Stomach (tissue), 9 donors: ENCODE data around the gene CCDC110. TPM values are rescaled to one million over a fixed set of nuclear protein-coding genes. Genes with fewer than 3 reads are reported as not detected.

Experiments used
- DNase-seq, 2 donors: peaks; one replicate each; pipeline versions ENCODE4 v3.0.0 to v3.0.0-alpha.2; 2013 to 2019
- H3K27ac ChIP-seq, 5 donors: fragments of 200-600 bp in 4 of 5; sonication (generic) in 4 of 5; one replicate each; pipeline ENCODE4 v1.5.1; 2013 to 2019; ENCODE audit warnings: mild to moderate bottlenecking in 1 of 5, moderate library complexity in 1 of 5
- H3K27me3 ChIP-seq, 3 donors: fragments of 200-600 bp; sonication (generic); one replicate each; pipeline ENCODE4 v1.5.1; 2017 to 2019; ENCODE audit warnings: mixed run types in 1 of 3
- H3K36me3 ChIP-seq, 4 donors: fragments of 200-600 bp; sonication (generic); 1 replicate in 3 of 4; 2 replicates in 1 of 4; pipeline ENCODE4 v1.5.1; 2016 to 2019
- H3K4me1 ChIP-seq, 4 donors: fragments of 200-600 bp; sonication (generic); one replicate each; pipeline ENCODE4 v1.5.1; 2016 to 2019
- H3K4me3 ChIP-seq, 4 donors: fragments of 200-600 bp; sonication (generic) in 3 of 4; one replicate each; pipeline ENCODE4 v1.5.1; 2016 to 2019; ENCODE audit warnings: mild to moderate bottlenecking in 1 of 4
- H3K9me3 ChIP-seq, 4 donors: fragments of 200-600 bp; sonication (generic); one replicate each; pipeline ENCODE4 v1.5.1; 2016 to 2019
- CTCF ChIP-seq, 7 experiments: fragments of 450-650 bp in 4 of 7; fragments of 200-600 bp in 3 of 7; sonication (generic) in 3 of 7; IDR thresholded peaks; one replicate each; pipeline ENCODE4 v1.5.1; 2016 to 2019; ENCODE audit warnings: antibody characterized with exemption in 7 of 7, control low read depth in 2 of 7, mild to moderate bottlenecking in 1 of 7
- EP300 ChIP-seq: sonication (generic); formaldehyde crosslinking; IDR thresholded peaks from one replicate; pipeline ENCODE4 v1.6.1; 2017; ENCODE audit warnings: antibody characterized with exemption
- POLR2A ChIP-seq, 4 donors: fragments of 450-650 bp; IDR thresholded peaks; one replicate each; pipeline ENCODE4 v1.6.1; 2016; ENCODE audit warnings: antibody characterized with exemption in 4 of 4, control low read depth in 2 of 4, mild to moderate bottlenecking in 1 of 4, moderate library complexity in 1 of 4
- POLR2AphosphoS5 ChIP-seq, 3 donors: sonication (generic); formaldehyde crosslinking; IDR thresholded peaks; one replicate each; pipeline ENCODE4 v1.6.1; 2016; ENCODE audit warnings: antibody characterized with exemption in 3 of 3
- WGBS, 5 donors: extraction: QIAGEN DNeasy Blood & Tissue Kit in 3 of 5; methylation state at CpG; one replicate each; pipeline versions ENCODE4 v1.1.5 to v1.1.7; 2013 to 2018; 5-methylcytosine and 5-hydroxymethylcytosine counted together
- intact Hi-C: fragments of 100-400 bp; cut with DNase I; formaldehyde crosslinking; loops from one replicate; pipeline ENCODE4 v1.15.1; 2023; ENCODE audit warnings: low total_unique reads
- polyA plus RNA-seq, 3 donors: library from polyadenylated mRNA; stranded (reverse); fragments of 200-250 nt; gene quantifications; one replicate each; pipeline ENCODE4 v1.2.3, GENCODE V29; 2013
- small RNA-seq, 4 donors: library from RNA; depleted of rRNA; stranded (forward); fragments of <200 nt; gene quantifications; one replicate each; pipeline ENCODE3, GENCODE V24; 2016
- total RNA-seq, 5 donors: library from RNA; depleted of rRNA; stranded (reverse); fragments of >200 nt; gene quantifications; one replicate each; pipeline versions ENCODE4 v1.1.0 to v1.2.3, GENCODE V29; 2014 to 2016
- donor health status: healthy with polysubstance abuse.
- donor health status: Bipolar disorder and iron deficiency.
- donor health status: healthy.

The CCDC110 gene
- total and polyA plus RNA-seq, 8 donors, result 0.92 to 9.4 (median 4.0) TPM

GRCh38 chr4:185395238-185395955 lies 76.1 kb downstream of the CCDC110 start, which contains the start of gene LRP2BP:
Gene LRP2BP (minus strand): TSS chr4:185395924. CDS start chr4:185378186, 17,738 bp downstream.
- WGBS, 5 donors, result 2 to 8% (median 5%) methylated on average over 12 of the region's 12 CpGs
- Histone ChIP-seq H3K27ac (peak within 1 kb of the TSS; percentile 99), H3K27me3 (no peaks in the 10 kb centered on the region), H3K36me3 (peaks cover 0 to 17% (median 14%) of the 10 kb centered on the region in 4 donors), H3K4me3 (peak within 1 kb of the TSS; percentile 55 to 90 (median 78)), H3K4me1 (peaks cover 14 to 48% (median 28%) of the 10 kb centered on the region in 4 donors), H3K9me3 (no peaks in the 10 kb centered on the region)
- DNase-seq, result peak in 1 of 2 donors; percentile 43
- intact Hi-C loops, result loop anchor here (10.0 kb wide), 1 partner anchor 181 kb away; no protein-coding TSS in a partner anchor
- TF ChIP-seq EP300 (no peak), POLR2A (IDR thresholded peaks at IDR 0.05) (no peak), CTCF (IDR thresholded peaks at IDR 0.05) (no peak), POLR2AphosphoS5 (IDR thresholded peaks at IDR 0.05) (no peak)

Small RNAs within 50 kb of the gene (small RNA-seq; reads per million reads assigned to genes)
- 0 reads per million in 4 donors for gene RF00019

Other genes with a start within 250 kb of the CCDC110 start
- 1 to 10 TPM in 1 of 5 donors, under 1 TPM in 2, not detected in 2; 0.45 to 4.8 (median 0.58) TPM for gene LRP2BP, start 75.8 kb downstream of the CCDC110 start, total RNA-seq
- gene LRP2BP, start 75.8 kb downstream of the CCDC110 start, polyA plus RNA-seq, result under 1 TPM in 2 of 3 donors, not detected in 1; 0.31 to 0.43 TPM
- 10 to 100 TPM in 2 of 5 donors, 1 to 10 TPM in 3; 1.2 to 21.0 (median 8.1) TPM for gene ANKRD37, start 74.9 kb downstream of the CCDC110 start, total RNA-seq
- 10 to 100 TPM; 13.3 to 21.7 (median 18.6) TPM for gene ANKRD37, start 74.9 kb downstream of the CCDC110 start, polyA plus RNA-seq
- 10 to 100 TPM in 4 of 5 donors, not detected in 1; 12.3 to 56.2 (median 31.4) TPM for gene UFSP2, start 45.8 kb downstream of the CCDC110 start, total RNA-seq
- 10 to 100 TPM; 20.3 to 28.1 (median 20.4) TPM for gene UFSP2, start 45.8 kb downstream of the CCDC110 start, polyA plus RNA-seq
- 100 to 1,000 TPM in 4 of 5 donors, 10 to 100 TPM in 1; 83.1 to 755 (median 259) TPM for gene PDLIM3, start 63.8 kb upstream of the CCDC110 start, total RNA-seq
- gene PDLIM3, start 63.8 kb upstream of the CCDC110 start, polyA plus RNA-seq, result 100 to 1,000 TPM in 1 of 3 donors, 10 to 100 TPM in 2; 73.9 to 112 (median 77.0) TPM